Neural progenitor cell (in vitro differentiated cells): ENCODE results near the gene TIMM9. TPM values are rescaled to one million over a fixed set of nuclear protein-coding genes. Genes with fewer than 3 reads are reported as not detected.

Source experiments
- DNase-seq: peaks from one replicate; pipeline ENCODE4 v3.0.0-alpha.2; 2016; ENCODE audit warnings: low spot score
- H2AFZ ChIP-seq: fragments of 200-600 bp; sonication (generic); replicated peaks from 2 replicates; pipeline ENCODE4 v1.6.1; 2016; ENCODE audit warnings: antibody characterized with exemption
- H3F3A ChIP-seq: fragments of 200-600 bp; sonication (generic); 2 replicates; pipeline ENCODE4 v1.6.1; 2016; ENCODE audit warnings: antibody characterized with exemption, low read depth
- H3K27ac ChIP-seq: fragments of 200-600 bp; sonication (generic); 2 replicates; pipeline ENCODE4 v1.5.1; 2016; ENCODE audit warnings: mild to moderate bottlenecking
- H3K27me3 ChIP-seq: fragments of 200-600 bp; sonication (generic); 2 replicates; pipeline ENCODE4 v1.6.1; 2016; ENCODE audit warnings: mild to moderate bottlenecking, moderate library complexity
- H3K36me3 ChIP-seq: fragments of 200-600 bp; sonication (generic); 2 replicates; pipeline ENCODE4 v1.5.1; 2016
- H3K4me1 ChIP-seq: fragments of 200-600 bp; sonication (generic); 2 replicates; pipeline ENCODE4 v1.6.1; 2016; ENCODE audit warnings: mixed run types
- H3K4me2 ChIP-seq: fragments of 200-600 bp; sonication (generic); 2 replicates; pipeline ENCODE4 v1.6.1; 2016
- H3K4me3 ChIP-seq: fragments of 200-600 bp; sonication (generic); 2 replicates; pipeline ENCODE4 v1.5.1; 2016
- H3K79me2 ChIP-seq: fragments of 200-600 bp; sonication (generic); 2 replicates; pipeline ENCODE4 v1.6.1; 2016; ENCODE audit warnings: low read depth
- H3K9ac ChIP-seq: fragments of 200-600 bp; sonication (generic); 2 replicates; pipeline ENCODE4 v1.6.1; 2016
- H3K9me3 ChIP-seq: fragments of 200-600 bp; sonication (generic); 2 replicates; pipeline ENCODE4 v1.5.1; 2016; ENCODE audit warnings: low read depth
- H4K20me1 ChIP-seq: fragments of 200-600 bp; sonication (generic); 2 replicates; pipeline ENCODE4 v1.6.1; 2016; ENCODE audit warnings: low read depth
- H3K27ac Mint-ChIP-seq: 3 replicates; pipeline ENCODE4 v1.8.0; 2021; ENCODE audit warnings: mixed read lengths
- H3K27me3 Mint-ChIP-seq: 2 replicates; pipeline ENCODE4 v1.8.0; 2022; ENCODE audit warnings: low read depth, mild to moderate bottlenecking, inconsistent platforms, moderate library complexity, mixed read lengths; ENCODE audit not compliant: insufficient read depth
- H3K36me3 Mint-ChIP-seq: 3 replicates; pipeline ENCODE4 v1.8.0; 2021; ENCODE audit warnings: mixed read lengths
- H3K4me1 Mint-ChIP-seq: 3 replicates; pipeline ENCODE4 v1.8.0; 2021; ENCODE audit warnings: mixed read lengths
- H3K4me3 Mint-ChIP-seq: 3 replicates; pipeline ENCODE4 v1.8.0; 2021; ENCODE audit warnings: mild to moderate bottlenecking, moderate library complexity, mixed read lengths
- H3K9me3 Mint-ChIP-seq: 3 replicates; pipeline ENCODE4 v1.8.0; 2020; ENCODE audit warnings: mixed read lengths
- CTCF ChIP-seq: fragments of 200-600 bp; sonication (generic); IDR thresholded peaks from 2 replicates; pipeline ENCODE4 v1.5.1; 2017; ENCODE audit warnings: antibody characterized with exemption, mild to moderate bottlenecking
- EZH2 ChIP-seq: fragments of 200-600 bp; sonication (generic); IDR thresholded peaks from 2 replicates; pipeline ENCODE4 v1.6.1; 2017; ENCODE audit warnings: antibody characterized with exemption, mild to moderate bottlenecking, moderate library complexity
- EZH2phosphoT487 ChIP-seq: fragments of 200-600 bp; sonication (generic); IDR thresholded peaks from 2 replicates; pipeline ENCODE4 v1.6.1; 2017; ENCODE audit warnings: antibody characterized with exemption
- total RNA-seq: library from RNA; depleted of rRNA; stranded (reverse); fragments of >200 nt; gene quantifications from 2 replicates; pipeline ENCODE4 v1.2.3, GENCODE V29; 2015; ENCODE audit warnings: low replicate concordance

Gene TIMM9
- total RNA-seq, 1 donor from 2014 or later: 97.2 TPM

GRCh38 chr14:58415636-58416547 is 11.4 kb downstream of the TIMM9 start:
- Histone ChIP-seq H3K27me3 (no peaks in the 10 kb centered on the region), H3K79me2 (peaks cover 40% of the 10 kb centered on the region), H3K36me3 (peaks cover 20% of the 10 kb centered on the region), H3F3A (no peaks in the 10 kb centered on the region), H3K27ac (no peak overlapping the region), H4K20me1 (no peaks in the 10 kb centered on the region), H3K9ac (no peak overlapping the region), H3K4me1 (no peaks in the 10 kb centered on the region), H3K4me2 (no peak overlapping the region), H2AFZ (no peak overlapping the region), H3K9me3 (no peaks in the 10 kb centered on the region), H3K4me3 (no peak overlapping the region)
- Mint-ChIP-seq H3K4me1 (no peaks in the 10 kb centered on the region), H3K27me3 (no peaks in the 10 kb centered on the region), H3K36me3 (peaks cover 29% of the 10 kb centered on the region), H3K4me3 (no peak overlapping the region), H3K9me3 (no peaks in the 10 kb centered on the region), H3K27ac (no peak overlapping the region)
- DNase-seq: no peak
- TF ChIP-seq EZH2phosphoT487 (no peak), CTCF (no peak), EZH2 (no peak)

GRCh38 chr14:58414845-58415244 is 12.5 kb downstream of the TIMM9 start:
- Histone ChIP-seq H3K4me2 (no peak overlapping the region), H3K9ac (no peak overlapping the region), H3K27me3 (no peaks in the 10 kb centered on the region), H3K27ac (no peak overlapping the region), H3K9me3 (no peaks in the 10 kb centered on the region), H3K4me1 (no peaks in the 10 kb centered on the region), H3K36me3 (peaks cover 19% of the 10 kb centered on the region), H2AFZ (no peak overlapping the region), H3K79me2 (peaks cover 38% of the 10 kb centered on the region), H4K20me1 (no peaks in the 10 kb centered on the region), H3K4me3 (no peak overlapping the region), H3F3A (no peaks in the 10 kb centered on the region)
- DNase-seq: no peak
- Mint-ChIP-seq H3K9me3 (no peaks in the 10 kb centered on the region), H3K4me1 (no peaks in the 10 kb centered on the region), H3K27me3 (no peaks in the 10 kb centered on the region), H3K36me3 (peaks cover 32% of the 10 kb centered on the region), H3K4me3 (no peak overlapping the region), H3K27ac (no peak overlapping the region)
- TF ChIP-seq EZH2 (no peak), EZH2phosphoT487 (no peak), CTCF (no peak)

- H3K4me3 Mint-ChIP-seq: no peak overlapping the region
- H3K27me3 Mint-ChIP-seq: no peaks in the 10 kb centered on the region
- Histone ChIP-seq H3K36me3 (peaks cover 10% of the 10 kb centered on the region), H3K4me3 (no peak overlapping the region), H3K4me2 (no peak overlapping the region), H3K9ac (no peak overlapping the region), H2AFZ (no peak overlapping the region), H3K27me3 (no peaks in the 10 kb centered on the region), H3K27ac (no peak overlapping the region), H4K20me1 (no peaks in the 10 kb centered on the region), H3K9me3 (no peaks in the 10 kb centered on the region), H3K79me2 (peaks cover 9% of the 10 kb centered on the region), H3K4me1 (no peaks in the 10 kb centered on the region), H3F3A (no peaks in the 10 kb centered on the region)
- no peak for DNase-seq
- H3K27ac Mint-ChIP-seq: no peak overlapping the region
- TF ChIP-seq CTCF (no peak), EZH2 (no peak), EZH2phosphoT487 (no peak)
- no peaks in the 10 kb centered on the region for H3K9me3 Mint-ChIP-seq
- H3K36me3 Mint-ChIP-seq: peaks cover 17% of the 10 kb centered on the region
- no peaks in the 10 kb centered on the region for H3K4me1 Mint-ChIP-seq
Measured at GRCh38 chr14:58408681-58409215, 18.6 kb downstream of the TIMM9 start.
